Tibial artery (tissue), 4 donors: Measurements from ENCODE around the gene HMCN1.

Experiments
- DNase-seq, 2 donors: peaks; one replicate each; pipeline ENCODE4 v3.0.0-alpha.2; 2019
- H3K27ac ChIP-seq, 2 donors: fragments of 200-600 bp; sonication (generic) in 1 of 2; 1 replicate in 1 of 2; 2 replicates in 1 of 2; pipeline ENCODE4 v1.5.1; 2018 to 2019; ENCODE audit warnings: mild to moderate bottlenecking in 1 of 2
- H3K27me3 ChIP-seq, 2 donors: fragments of 200-600 bp; sonication (generic) in 1 of 2; one replicate each; pipeline versions ENCODE4 v1.5.1 to v1.6.0; 2016 to 2019
- H3K36me3 ChIP-seq, 3 donors: fragments of 200-600 bp; sonication (generic) in 2 of 3; one replicate each; pipeline ENCODE4 v1.5.1; 2016 to 2019; ENCODE audit warnings: mild to moderate bottlenecking in 2 of 3
- H3K4me1 ChIP-seq, 4 donors: fragments of 200-600 bp; sonication (generic) in 2 of 4; 1 replicate in 3 of 4; 2 replicates in 1 of 4; pipeline ENCODE4 v1.5.1; 2016 to 2019
- H3K4me3 ChIP-seq, 2 donors: fragments of 200-600 bp; sonication (generic) in 1 of 2; 1 replicate in 1 of 2; 2 replicates in 1 of 2; pipeline ENCODE4 v1.5.1; 2018 to 2019; ENCODE audit warnings: mild to moderate bottlenecking in 2 of 2
- H3K9me3 ChIP-seq, 3 donors: fragments of 200-600 bp; sonication (generic) in 1 of 3; one replicate each; pipeline ENCODE4 v1.5.1; 2016 to 2019
- intact Hi-C: fragments of 100-400 bp; cut with DNase I; formaldehyde crosslinking; loops from one replicate; pipeline ENCODE4 v1.15.0; 2023; ENCODE audit warnings: low total_unique reads
- TF ChIP-seq, protein P1 (sequence below), 2 experiments: fragments of 200-600 bp in 1 of 2; fragments of 450-650 bp in 1 of 2; IDR thresholded peaks; one replicate each; pipeline ENCODE4 v1.5.1; 2017 to 2019; ENCODE audit warnings: antibody characterized with exemption in 2 of 2, mild to moderate bottlenecking in 1 of 2, moderate library complexity in 1 of 2

The HMCN1 gene

DNA sequence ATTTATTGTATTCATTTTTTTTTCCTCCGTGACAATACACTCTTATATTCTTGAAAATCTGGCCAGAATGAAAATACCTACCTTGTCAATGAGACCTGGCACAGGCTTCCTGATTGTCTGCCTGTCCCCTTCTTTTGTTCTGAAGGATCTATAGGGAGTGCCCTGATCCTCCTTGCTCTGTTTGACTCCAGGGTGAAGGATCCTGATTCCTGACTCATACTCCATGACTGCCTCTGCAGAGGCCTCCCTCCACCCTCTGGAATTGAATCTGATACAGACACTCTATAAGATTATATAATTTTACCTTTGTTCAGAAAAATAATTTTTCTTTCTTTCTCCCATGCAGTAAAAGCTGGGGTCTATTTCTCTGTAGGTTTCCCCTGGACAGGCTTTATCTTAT lies 116.2 kb downstream of the HMCN1 start:
- H3K4me3 ChIP-seq, result no peak overlapping the region
- no peaks in the 10 kb centered on the region for H3K27me3 ChIP-seq
- TF ChIP-seq, protein P1, sequence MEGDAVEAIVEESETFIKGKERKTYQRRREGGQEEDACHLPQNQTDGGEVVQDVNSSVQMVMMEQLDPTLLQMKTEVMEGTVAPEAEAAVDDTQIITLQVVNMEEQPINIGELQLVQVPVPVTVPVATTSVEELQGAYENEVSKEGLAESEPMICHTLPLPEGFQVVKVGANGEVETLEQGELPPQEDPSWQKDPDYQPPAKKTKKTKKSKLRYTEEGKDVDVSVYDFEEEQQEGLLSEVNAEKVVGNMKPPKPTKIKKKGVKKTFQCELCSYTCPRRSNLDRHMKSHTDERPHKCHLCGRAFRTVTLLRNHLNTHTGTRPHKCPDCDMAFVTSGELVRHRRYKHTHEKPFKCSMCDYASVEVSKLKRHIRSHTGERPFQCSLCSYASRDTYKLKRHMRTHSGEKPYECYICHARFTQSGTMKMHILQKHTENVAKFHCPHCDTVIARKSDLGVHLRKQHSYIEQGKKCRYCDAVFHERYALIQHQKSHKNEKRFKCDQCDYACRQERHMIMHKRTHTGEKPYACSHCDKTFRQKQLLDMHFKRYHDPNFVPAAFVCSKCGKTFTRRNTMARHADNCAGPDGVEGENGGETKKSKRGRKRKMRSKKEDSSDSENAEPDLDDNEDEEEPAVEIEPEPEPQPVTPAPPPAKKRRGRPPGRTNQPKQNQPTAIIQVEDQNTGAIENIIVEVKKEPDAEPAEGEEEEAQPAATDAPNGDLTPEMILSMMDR (IDR thresholded peaks at IDR 0.05), result no peak
- H3K27ac ChIP-seq, result no peak overlapping the region
- DNase-seq, result no peak
- no peaks in the 10 kb centered on the region for H3K36me3 ChIP-seq
- H3K4me1 ChIP-seq, result no peaks in the 10 kb centered on the region
- intact Hi-C loops, result no loop called here
- no peaks in the 10 kb centered on the region for H3K9me3 ChIP-seq

- H3K9me3 ChIP-seq, result no peaks in the 10 kb centered on the region
- no peaks in the 10 kb centered on the region for H3K36me3 ChIP-seq
- no peaks in the 10 kb centered on the region for H3K4me1 ChIP-seq
- intact Hi-C loops, result no loop called here
- DNase-seq, result no peak
- no peaks in the 10 kb centered on the region for H3K27me3 ChIP-seq
- H3K27ac ChIP-seq, result no peak overlapping the region
- TF ChIP-seq, protein P1 (IDR thresholded peaks at IDR 0.05), result no peak
- no peak overlapping the region for H3K4me3 ChIP-seq
Observed at GRCh38 chr1:185853739-185854138, 119.5 kb downstream of the HMCN1 start.

DNA sequence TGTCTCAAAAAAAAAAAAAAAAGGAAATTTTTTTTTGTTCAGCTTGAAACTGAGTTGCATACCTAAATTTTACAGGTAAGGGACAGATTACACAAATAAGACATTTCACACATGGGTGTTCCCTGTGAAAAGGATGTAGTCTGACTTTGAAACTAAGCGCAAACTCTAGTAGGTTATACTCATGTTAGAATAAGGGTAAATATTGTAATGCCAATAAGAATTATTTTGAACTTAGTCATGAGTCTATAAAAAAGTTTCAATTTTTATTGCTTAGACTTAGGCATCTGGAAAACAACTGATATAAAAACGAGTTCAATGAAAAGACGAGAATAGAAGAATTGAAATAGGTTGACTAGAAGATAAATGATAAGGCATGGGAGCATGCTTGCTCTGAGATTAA lies 122.3 kb downstream of the HMCN1 start:
- intact Hi-C loops, result no loop called here
- Histone ChIP-seq H3K4me3 (peak overlapping the region; percentile 27 to 32), H3K4me1 (peaks cover 0 to 5% (median 0%) of the 10 kb centered on the region in 4 donors), H3K9me3 (no peaks in the 10 kb centered on the region), H3K27ac (peak overlapping the region in 1 of 2 donors; percentile 42), H3K36me3 (no peaks in the 10 kb centered on the region), H3K27me3 (no peaks in the 10 kb centered on the region)
- TF ChIP-seq, protein P1 (IDR thresholded peaks at IDR 0.05), result no peak
- no peak for DNase-seq

DNA sequence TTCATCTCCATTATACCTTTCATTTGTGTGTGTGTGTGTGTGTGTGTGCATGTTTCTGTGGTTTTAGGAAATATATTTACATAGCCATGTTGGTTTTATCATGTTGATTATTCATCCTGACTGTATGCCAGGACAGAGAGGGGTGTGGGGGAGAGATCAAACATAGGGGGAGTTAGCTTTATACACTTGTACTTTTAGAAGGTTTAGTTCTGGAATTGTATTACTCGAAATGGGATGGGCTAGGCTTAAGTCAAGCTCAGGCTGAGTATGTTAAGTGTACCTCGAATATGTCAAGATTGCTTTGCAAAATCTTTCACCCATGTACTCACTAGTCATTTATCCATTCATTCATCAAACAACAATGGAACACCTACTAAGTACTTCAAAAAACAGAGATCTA lies 123.3 kb downstream of the HMCN1 start:
- H3K4me1 ChIP-seq, result peaks cover 0 to 5% (median 0%) of the 10 kb centered on the region in 4 donors
- peak overlapping the region in 1 of 2 donors; percentile 42 for H3K27ac ChIP-seq
- H3K27me3 ChIP-seq, result no peaks in the 10 kb centered on the region
- intact Hi-C loops, result no loop called here
- no peak for DNase-seq
- no peak overlapping the region for H3K4me3 ChIP-seq
- H3K9me3 ChIP-seq, result no peaks in the 10 kb centered on the region
- TF ChIP-seq, protein P1 (IDR thresholded peaks at IDR 0.05), result no peak
- no peaks in the 10 kb centered on the region for H3K36me3 ChIP-seq

- TF ChIP-seq, protein P1 (IDR thresholded peaks at IDR 0.05), result no peak
- H3K4me3 ChIP-seq, result no peak overlapping the region
- no peak for DNase-seq
- no peaks in the 10 kb centered on the region for H3K36me3 ChIP-seq
- intact Hi-C loops, result no loop called here
- H3K9me3 ChIP-seq, result no peaks in the 10 kb centered on the region
- no peaks in the 10 kb centered on the region for H3K27me3 ChIP-seq
- no peak overlapping the region for H3K27ac ChIP-seq
- H3K4me1 ChIP-seq, result peaks cover 0 to 11% (median 0%) of the 10 kb centered on the region in 4 donors
Observed at GRCh38 chr1:185860311-185860710, 126.1 kb downstream of the HMCN1 start.

DNA sequence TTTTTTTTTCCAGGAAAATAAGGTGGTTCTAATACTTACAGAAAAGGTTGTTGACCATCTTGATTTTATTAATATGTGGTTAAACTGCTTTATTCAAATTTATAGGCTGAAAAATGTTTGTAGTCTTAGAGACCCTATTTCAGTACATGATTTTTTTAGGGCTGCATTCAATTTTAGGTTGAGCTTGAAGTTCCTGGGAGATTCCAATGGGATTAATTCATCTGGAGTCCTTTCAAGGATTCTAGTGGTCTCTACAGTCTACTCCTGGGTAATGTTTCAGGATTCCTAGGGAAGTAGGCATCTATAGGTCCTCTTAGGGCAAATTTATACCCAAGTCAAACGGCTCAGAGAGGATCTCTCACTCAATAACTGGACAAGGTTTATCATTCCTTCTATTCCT lies 126.7 kb downstream of the HMCN1 start:
- no peak overlapping the region for H3K4me3 ChIP-seq
- DNase-seq, result no peak
- no peak overlapping the region for H3K27ac ChIP-seq
- H3K36me3 ChIP-seq, result no peaks in the 10 kb centered on the region
- H3K27me3 ChIP-seq, result no peaks in the 10 kb centered on the region
- H3K4me1 ChIP-seq, result peaks cover 0 to 11% (median 0%) of the 10 kb centered on the region in 4 donors
- H3K9me3 ChIP-seq, result no peaks in the 10 kb centered on the region
- TF ChIP-seq, protein P1 (IDR thresholded peaks at IDR 0.05), result no peak
- intact Hi-C loops, result no loop called here
